ENCODE data around the gene HEPN1.

DNA sequence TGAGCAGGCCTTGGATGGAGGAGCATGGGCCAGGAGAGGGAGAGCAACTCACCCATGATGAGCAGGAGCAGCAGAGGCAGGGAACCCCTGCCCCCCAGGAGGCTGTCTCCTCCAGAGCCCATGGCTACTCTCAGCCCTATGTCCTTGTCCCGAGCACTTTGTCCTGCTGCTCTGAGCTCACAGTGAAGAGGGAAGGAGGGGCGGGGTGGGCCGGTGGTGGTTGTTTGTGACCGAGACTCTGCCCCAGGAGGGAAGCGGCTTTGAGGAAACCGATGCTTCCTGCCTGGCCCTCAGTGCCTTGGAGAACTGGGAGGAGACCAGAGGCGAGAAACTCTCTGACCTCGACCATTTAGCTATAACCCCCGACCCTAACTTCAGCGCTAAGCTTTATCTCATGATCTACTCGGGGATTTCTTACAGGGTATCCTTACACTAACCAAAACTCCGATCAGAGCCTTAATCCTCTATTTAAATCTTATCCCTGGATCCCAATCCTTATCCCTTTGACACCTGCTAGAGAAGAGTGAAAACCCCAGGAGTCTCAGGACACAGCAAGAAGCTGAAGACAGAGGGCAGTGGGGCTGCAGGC lies 21.3 kb upstream of the HEPN1 start, which contains the start of gene ROBO4:
- no peak for TF ChIP-seq EZH2 (IDR thresholded peaks at IDR 0.05)
- TF ChIP-seq EZH2phosphoT487 (IDR thresholded peaks at IDR 0.05): no peak
- TF ChIP-seq, protein P1, sequence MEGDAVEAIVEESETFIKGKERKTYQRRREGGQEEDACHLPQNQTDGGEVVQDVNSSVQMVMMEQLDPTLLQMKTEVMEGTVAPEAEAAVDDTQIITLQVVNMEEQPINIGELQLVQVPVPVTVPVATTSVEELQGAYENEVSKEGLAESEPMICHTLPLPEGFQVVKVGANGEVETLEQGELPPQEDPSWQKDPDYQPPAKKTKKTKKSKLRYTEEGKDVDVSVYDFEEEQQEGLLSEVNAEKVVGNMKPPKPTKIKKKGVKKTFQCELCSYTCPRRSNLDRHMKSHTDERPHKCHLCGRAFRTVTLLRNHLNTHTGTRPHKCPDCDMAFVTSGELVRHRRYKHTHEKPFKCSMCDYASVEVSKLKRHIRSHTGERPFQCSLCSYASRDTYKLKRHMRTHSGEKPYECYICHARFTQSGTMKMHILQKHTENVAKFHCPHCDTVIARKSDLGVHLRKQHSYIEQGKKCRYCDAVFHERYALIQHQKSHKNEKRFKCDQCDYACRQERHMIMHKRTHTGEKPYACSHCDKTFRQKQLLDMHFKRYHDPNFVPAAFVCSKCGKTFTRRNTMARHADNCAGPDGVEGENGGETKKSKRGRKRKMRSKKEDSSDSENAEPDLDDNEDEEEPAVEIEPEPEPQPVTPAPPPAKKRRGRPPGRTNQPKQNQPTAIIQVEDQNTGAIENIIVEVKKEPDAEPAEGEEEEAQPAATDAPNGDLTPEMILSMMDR (IDR thresholded peaks at IDR 0.05): no peak

Data from neural progenitor cell (in vitro differentiated cells).